ENCODE measurements around the gene IL17C.
A peak's percentile ranks its signal among the peaks of the same experiment; 100 is the strongest.

Gene IL17C

GRCh38 chr16:88686062-88686438, 47.7 kb downstream of the IL17C start:
- peak overlapping the region; percentile 65 for H3K4me3 ChIP-seq (ENCODE audit: low read depth, low read length)

DNA sequence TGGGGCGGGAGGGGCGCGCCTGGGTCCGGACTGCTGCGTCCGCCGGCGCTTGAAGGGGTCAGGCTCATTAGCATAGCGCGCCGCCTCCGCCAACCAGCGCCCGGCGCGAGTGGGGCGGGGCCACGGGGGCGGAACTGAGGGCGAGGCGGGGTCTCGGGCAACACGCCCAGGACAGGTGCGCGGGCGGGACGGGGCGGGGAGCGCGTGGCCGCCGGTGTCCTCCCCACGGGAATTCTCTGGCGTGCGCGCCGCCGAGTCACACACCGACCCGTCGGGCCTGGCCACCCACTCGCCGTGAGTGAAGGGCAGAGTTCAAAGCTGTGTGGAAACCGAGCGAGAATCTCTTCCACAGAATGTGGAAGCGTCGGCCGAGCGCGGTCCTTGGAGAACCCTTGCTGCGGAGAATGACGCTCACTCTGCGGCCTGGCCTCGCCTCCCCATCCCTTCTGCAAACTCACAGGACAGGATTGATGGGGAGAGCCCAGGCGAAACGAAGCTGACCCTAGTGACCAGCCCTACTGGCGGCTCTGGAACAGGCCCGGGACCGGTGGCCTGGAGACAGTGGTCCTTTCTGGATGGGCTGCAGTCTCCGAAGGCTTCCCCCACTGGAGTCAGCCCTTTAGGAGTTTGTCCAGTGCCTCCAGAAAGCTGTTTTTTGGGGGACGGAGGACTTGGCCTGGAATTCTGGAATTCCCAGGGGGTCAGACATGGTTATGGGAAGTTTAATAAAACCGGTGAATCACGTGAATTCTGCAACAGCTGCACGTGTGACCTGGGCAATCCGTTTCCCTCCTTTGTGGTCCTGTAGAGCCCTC, 48.3 kb downstream of the IL17C start, which contains the start of gene SNAI3:
Gene SNAI3 (minus strand): TSS at position 69 of the 815 bp plus-strand sequence. CDS start 101 bp downstream, outside the sequence.
- peak within 1 kb of the TSS; percentile 65 for H3K4me3 ChIP-seq (ENCODE audit: low read depth, low read length)
- TF ChIP-seq, protein P1, sequence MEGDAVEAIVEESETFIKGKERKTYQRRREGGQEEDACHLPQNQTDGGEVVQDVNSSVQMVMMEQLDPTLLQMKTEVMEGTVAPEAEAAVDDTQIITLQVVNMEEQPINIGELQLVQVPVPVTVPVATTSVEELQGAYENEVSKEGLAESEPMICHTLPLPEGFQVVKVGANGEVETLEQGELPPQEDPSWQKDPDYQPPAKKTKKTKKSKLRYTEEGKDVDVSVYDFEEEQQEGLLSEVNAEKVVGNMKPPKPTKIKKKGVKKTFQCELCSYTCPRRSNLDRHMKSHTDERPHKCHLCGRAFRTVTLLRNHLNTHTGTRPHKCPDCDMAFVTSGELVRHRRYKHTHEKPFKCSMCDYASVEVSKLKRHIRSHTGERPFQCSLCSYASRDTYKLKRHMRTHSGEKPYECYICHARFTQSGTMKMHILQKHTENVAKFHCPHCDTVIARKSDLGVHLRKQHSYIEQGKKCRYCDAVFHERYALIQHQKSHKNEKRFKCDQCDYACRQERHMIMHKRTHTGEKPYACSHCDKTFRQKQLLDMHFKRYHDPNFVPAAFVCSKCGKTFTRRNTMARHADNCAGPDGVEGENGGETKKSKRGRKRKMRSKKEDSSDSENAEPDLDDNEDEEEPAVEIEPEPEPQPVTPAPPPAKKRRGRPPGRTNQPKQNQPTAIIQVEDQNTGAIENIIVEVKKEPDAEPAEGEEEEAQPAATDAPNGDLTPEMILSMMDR (IDR thresholded peaks at IDR 0.05; ENCODE audit: borderline replicate concordance, insufficient read depth, low read depth, low read length) = no peak

More at GRCh38 chr16:88686062-88686438, 47.7 kb downstream of the IL17C start:
- TF ChIP-seq, protein P1 (IDR thresholded peaks at IDR 0.05; ENCODE audit: borderline replicate concordance, insufficient read depth, low read depth, low read length) = no peak

- TF ChIP-seq, protein P1 (IDR thresholded peaks at IDR 0.05; ENCODE audit: borderline replicate concordance, insufficient read depth, low read depth, low read length) = no peak
- H3K4me3 ChIP-seq (ENCODE audit: low read depth, low read length) = no peak overlapping the region
Measured at GRCh38 chr16:88687254-88687576, 48.8 kb downstream of the IL17C start.

- no peak overlapping the region for H3K4me3 ChIP-seq (ENCODE audit: low read depth, low read length)
- TF ChIP-seq, protein P1 (IDR thresholded peaks at IDR 0.05; ENCODE audit: borderline replicate concordance, insufficient read depth, low read depth, low read length) = no peak
Measured at GRCh38 chr16:88687676-88688012, 49.3 kb downstream of the IL17C start.

GRCh38 chr16:88688013-88688778, 49.8 kb downstream of the IL17C start:
- TF ChIP-seq, protein P1 (IDR thresholded peaks at IDR 0.05; ENCODE audit: borderline replicate concordance, insufficient read depth, low read depth, low read length) = no peak
- no peak overlapping the region for H3K4me3 ChIP-seq (ENCODE audit: low read depth, low read length)

All from GM12875 (cell line).